GM20000 (cell line): ENCODE measurements around the gene MYO7B.
"Not testable (repeated sequence)": the region's sequence is repeated elsewhere in the genome, so short reads cannot be mapped to it uniquely, and the experiment has no call there.

ENCODE experiments used
- DNase-seq: peaks from one replicate; pipeline ENCODE4 v3.0.0; 2012; ENCODE audit warnings: low spot score
- CTCF ChIP-seq: IDR thresholded peaks from 2 replicates; pipeline ENCODE4 v1.5.1; 2012; ENCODE audit warnings: mild to moderate bottlenecking, control low read depth; ENCODE audit errors: extremely low read depth, missing control alignments

MYO7B gene

GRCh38 chr2:127565261-127566138 lies 30.0 kb downstream of the MYO7B start:
- no peak for DNase-seq
- no peak for TF ChIP-seq CTCF

DNA sequence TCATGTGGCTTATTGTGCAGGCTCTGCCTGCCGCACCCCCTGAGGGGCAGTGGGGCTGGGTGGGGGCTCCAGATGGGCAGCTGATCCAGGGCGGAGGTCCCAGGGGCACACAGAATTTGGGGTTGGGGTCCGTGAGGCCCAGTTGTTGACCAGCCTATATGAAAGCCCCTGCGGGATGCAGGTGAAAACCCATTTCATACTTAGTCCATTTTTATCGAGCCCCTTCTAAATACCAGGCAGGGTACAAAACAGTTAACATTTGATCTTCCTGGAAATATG lies 30.6 kb downstream of the MYO7B start:
- no peak for DNase-seq
- no peak for TF ChIP-seq CTCF

- no peak for DNase-seq
- no peak for TF ChIP-seq CTCF
These were observed 31.1 kb downstream of the MYO7B start for GRCh38 chr2:127566576-127566975.

DNA sequence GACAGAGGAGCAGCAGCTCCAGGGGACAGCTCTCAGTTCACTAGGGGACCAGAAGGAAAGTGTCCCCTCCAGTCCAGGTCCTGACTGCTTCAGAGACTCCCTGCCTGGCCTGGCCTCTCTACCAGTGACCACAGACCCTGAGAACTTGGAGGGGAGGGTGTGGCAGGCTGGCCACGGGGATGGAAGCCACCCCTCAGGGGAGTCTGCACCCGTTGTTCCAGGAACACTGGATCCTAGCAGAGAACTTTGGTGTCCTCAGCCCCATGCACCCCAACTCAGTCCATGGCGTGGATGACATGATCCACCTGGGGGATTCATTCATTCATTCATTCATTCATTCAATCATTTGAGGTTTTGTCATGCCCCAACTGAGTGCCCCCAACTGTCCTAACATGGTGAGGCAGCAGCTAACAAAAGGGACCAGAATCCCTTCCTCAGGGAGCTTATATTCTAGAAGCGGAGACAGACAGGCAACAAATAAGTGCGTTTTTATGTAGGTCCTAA lies 31.9 kb downstream of the MYO7B start:
- no peak for DNase-seq

DNA sequence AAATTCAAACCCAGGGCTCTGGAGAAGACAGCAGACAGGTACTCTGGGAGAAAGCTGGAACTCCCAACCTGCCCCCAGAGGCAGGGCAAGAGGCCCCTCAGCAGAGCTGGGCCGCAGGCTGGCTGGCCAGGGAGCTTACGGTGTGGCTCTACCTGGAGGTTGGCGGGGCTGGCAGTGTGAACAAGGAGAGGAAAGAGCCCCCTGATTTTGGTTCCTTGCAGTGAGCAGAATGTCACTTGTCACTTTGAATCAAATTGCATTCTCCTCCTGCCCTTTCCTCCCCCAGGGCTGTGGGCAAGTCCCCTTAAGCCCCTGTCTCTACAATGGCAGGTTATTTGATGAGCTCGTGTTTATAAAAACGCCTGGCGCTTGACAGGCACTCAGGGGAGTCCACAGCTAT lies 32.6 kb downstream of the MYO7B start:
- TF ChIP-seq CTCF = no peak
- DNase-seq = no peak

More for the DNA sequence above, 31.9 kb downstream of the MYO7B start:
- no peak for TF ChIP-seq CTCF

- TF ChIP-seq CTCF = no peak
- no peak for DNase-seq
These were observed 34.2 kb downstream of the MYO7B start for GRCh38 chr2:127569666-127570065.

DNA sequence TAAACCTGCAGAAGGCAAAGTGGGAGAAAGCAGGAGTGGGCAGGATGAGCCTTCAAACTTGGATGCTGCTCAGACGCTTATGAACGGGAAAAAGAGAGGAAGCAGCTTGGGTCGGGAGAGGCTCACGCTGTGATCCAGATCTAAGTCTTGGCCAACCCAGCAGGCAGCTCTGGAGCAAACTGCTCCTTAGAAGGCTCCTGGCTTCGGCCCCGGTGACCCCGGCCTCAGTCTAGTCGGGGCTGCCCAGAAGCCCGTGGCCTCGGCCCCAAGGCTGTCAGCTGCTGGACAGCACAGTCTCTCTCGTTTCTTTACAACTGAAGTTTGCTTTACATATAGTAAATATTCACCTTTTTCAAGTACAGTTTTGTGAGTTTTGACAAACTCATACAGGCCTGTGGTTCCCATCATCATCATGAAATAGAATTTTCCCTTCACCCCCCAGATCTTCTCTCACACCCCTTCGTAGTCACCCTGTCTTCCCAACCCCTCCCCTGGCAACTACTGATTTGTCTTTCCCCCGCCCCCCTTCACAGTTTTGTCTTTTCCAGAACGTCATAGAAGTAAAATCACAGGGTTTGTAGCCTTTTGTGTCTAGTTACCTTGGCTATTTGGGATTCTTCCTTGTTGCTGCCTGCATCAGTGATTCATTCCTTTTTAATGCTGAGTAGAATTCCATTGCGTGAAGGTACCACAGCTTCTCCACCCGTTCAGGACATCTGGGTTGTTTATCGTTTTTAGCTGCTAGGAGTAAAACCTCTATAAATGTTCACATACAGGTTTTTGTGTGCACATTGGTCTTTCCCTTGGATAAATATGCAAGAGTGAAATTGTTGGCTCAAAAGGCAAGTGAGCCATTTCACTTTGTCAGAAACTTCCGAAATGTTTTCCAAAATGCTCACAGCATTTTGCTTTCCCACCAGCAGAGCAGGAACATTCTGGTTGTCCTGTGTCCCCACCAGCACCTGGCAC lies 35.1 kb downstream of the MYO7B start:
- no peak for DNase-seq

GRCh38 chr2:127572352-127572751 lies 36.9 kb downstream of the MYO7B start:
- DNase-seq = not testable (repeated sequence)

More for the DNA sequence above, 35.1 kb downstream of the MYO7B start:
- no peak for TF ChIP-seq CTCF
